ENCODE results near the gene EPB41L3.
"Not testable (repeated sequence)": the region's sequence is repeated elsewhere in the genome, so short reads cannot be mapped to it uniquely, and the experiment has no call there.

DNA sequence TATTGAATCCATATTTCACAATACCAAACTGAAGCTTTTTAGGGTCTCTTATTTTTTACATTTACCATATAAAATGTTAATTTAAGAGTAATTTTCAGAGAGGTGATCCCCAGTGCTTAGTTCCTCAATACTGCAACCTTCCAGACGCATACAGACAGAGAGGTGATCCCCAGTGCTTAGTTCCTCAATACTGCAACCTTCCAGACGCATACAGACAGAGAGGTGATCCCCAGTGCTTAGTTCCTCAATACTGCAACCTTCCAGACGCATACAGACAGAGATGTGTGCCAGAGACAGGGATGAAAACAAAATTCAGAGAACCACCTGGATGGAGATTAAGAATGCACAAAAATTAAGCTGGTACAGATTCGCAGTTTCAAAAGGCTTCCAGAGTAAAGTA is 32.3 kb downstream of the EPB41L3 start:
- TF ChIP-seq, protein P1, sequence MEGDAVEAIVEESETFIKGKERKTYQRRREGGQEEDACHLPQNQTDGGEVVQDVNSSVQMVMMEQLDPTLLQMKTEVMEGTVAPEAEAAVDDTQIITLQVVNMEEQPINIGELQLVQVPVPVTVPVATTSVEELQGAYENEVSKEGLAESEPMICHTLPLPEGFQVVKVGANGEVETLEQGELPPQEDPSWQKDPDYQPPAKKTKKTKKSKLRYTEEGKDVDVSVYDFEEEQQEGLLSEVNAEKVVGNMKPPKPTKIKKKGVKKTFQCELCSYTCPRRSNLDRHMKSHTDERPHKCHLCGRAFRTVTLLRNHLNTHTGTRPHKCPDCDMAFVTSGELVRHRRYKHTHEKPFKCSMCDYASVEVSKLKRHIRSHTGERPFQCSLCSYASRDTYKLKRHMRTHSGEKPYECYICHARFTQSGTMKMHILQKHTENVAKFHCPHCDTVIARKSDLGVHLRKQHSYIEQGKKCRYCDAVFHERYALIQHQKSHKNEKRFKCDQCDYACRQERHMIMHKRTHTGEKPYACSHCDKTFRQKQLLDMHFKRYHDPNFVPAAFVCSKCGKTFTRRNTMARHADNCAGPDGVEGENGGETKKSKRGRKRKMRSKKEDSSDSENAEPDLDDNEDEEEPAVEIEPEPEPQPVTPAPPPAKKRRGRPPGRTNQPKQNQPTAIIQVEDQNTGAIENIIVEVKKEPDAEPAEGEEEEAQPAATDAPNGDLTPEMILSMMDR (IDR thresholded peaks at IDR 0.05 in 8 of 11, conservative IDR thresholded peaks at IDR 0.05 in 3 of 11): not testable (repeated sequence)
- not testable (repeated sequence) for TF ChIP-seq POLR2A (IDR thresholded peaks at IDR 0.05)

Measured in spleen (tissue), 7 donors.